ENCODE data around the gene PMS1. TPM values are rescaled to one million over a fixed set of nuclear protein-coding genes. Genes with fewer than 3 reads are reported as not detected.
"Not testable (repeated sequence)": the region's sequence is repeated elsewhere in the genome, so short reads cannot be mapped to it uniquely, and the experiment has no call there.

The PMS1 gene
- total RNA-seq, 1 experiment from 2014 or later, result 43.8 TPM

DNA sequence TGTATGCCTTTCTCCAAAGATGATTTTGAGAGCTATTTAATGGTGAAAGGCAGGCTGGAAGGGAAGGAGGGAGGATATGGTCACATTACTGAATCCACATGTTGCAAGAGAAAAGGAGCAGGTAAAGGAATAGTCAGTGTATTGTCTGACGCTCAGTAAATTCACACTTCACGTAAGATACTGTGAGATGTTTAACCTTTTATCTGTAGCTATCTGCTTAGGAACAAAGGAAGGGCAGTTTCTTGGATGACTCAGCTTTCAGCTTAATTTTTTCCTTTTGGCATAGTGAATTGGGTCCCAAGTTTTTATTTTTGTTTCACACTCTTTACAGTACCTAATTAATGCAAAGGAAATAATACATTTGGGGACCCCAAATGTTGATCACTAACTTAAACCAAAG is 96.2 kb downstream of the PMS1 start:
- H3K9me3 Mint-ChIP-seq (ENCODE audit: low read depth, unreplicated experiment), result no peaks in the 10 kb centered on the region
- TF ChIP-seq, protein P1, sequence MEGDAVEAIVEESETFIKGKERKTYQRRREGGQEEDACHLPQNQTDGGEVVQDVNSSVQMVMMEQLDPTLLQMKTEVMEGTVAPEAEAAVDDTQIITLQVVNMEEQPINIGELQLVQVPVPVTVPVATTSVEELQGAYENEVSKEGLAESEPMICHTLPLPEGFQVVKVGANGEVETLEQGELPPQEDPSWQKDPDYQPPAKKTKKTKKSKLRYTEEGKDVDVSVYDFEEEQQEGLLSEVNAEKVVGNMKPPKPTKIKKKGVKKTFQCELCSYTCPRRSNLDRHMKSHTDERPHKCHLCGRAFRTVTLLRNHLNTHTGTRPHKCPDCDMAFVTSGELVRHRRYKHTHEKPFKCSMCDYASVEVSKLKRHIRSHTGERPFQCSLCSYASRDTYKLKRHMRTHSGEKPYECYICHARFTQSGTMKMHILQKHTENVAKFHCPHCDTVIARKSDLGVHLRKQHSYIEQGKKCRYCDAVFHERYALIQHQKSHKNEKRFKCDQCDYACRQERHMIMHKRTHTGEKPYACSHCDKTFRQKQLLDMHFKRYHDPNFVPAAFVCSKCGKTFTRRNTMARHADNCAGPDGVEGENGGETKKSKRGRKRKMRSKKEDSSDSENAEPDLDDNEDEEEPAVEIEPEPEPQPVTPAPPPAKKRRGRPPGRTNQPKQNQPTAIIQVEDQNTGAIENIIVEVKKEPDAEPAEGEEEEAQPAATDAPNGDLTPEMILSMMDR (IDR thresholded peaks at IDR 0.05; ENCODE audit: unreplicated experiment), result no peak
- intact Hi-C loops (cut with micrococcal nuclease; ENCODE audit: unreplicated experiment), result no loop called here
- no peaks in the 10 kb centered on the region for H3K27me3 Mint-ChIP-seq (ENCODE audit: unreplicated experiment)
- peaks cover 8% of the 10 kb centered on the region for H3K36me3 Mint-ChIP-seq (ENCODE audit: insufficient read depth, unreplicated experiment)
- BruUV-seq (replicated peaks), result TSS peak; percentile 9
- H3K27ac Mint-ChIP-seq (ENCODE audit: unreplicated experiment), result no peak overlapping the region
- H3K4me1 Mint-ChIP-seq (ENCODE audit: low read depth, unreplicated experiment), result no peaks in the 10 kb centered on the region
- DNase-seq, result no peak
- CTCF ChIA-PET, result no interaction called here
- H3K4me3 Mint-ChIP-seq (ENCODE audit: low read depth, unreplicated experiment), result no peak overlapping the region

DNA sequence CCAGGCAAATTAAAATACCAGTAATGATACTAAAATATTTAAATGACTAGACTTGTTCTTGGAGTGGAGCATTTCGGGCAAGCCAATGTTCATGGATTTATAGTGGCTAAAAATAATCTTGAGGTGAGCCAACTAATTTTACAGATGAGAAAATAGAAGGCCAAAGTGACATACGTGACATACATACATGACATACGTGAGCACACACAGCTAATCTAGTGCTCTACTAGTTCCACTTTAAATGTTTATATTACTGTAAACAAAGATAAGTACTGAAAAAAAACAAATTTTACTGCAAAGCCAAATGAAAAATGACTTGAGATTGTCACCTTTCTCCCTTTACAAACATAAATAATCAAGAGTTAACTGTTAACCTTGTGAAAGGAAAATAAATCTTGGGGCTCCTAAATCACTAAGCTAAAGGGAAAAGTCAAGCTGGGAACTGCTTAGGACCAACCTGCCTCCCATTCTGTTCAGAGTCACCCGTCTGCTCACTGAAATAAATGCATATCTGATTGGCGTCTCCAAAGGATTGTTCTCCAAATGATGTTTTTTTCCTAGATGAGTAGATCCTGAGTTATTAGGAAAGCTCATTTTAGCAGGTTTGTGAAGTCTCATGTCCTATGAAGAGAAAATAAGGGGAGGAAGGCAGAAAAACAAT is 96.7 kb downstream of the PMS1 start:
- H3K27ac Mint-ChIP-seq (ENCODE audit: unreplicated experiment), result no peak overlapping the region
- TF ChIP-seq, protein P1 (IDR thresholded peaks at IDR 0.05; ENCODE audit: unreplicated experiment), result no peak
- H3K4me1 Mint-ChIP-seq (ENCODE audit: low read depth, unreplicated experiment), result no peaks in the 10 kb centered on the region
- no peaks in the 10 kb centered on the region for H3K27me3 Mint-ChIP-seq (ENCODE audit: unreplicated experiment)
- CTCF ChIA-PET, result no interaction called here
- no peak for DNase-seq
- no peaks in the 10 kb centered on the region for H3K9me3 Mint-ChIP-seq (ENCODE audit: low read depth, unreplicated experiment)
- intact Hi-C loops (cut with micrococcal nuclease; ENCODE audit: unreplicated experiment), result no loop called here
- H3K4me3 Mint-ChIP-seq (ENCODE audit: low read depth, unreplicated experiment), result no peak overlapping the region
- BruUV-seq (replicated peaks), result no TSS peak
- peaks cover 8% of the 10 kb centered on the region for H3K36me3 Mint-ChIP-seq (ENCODE audit: insufficient read depth, unreplicated experiment)

DNA sequence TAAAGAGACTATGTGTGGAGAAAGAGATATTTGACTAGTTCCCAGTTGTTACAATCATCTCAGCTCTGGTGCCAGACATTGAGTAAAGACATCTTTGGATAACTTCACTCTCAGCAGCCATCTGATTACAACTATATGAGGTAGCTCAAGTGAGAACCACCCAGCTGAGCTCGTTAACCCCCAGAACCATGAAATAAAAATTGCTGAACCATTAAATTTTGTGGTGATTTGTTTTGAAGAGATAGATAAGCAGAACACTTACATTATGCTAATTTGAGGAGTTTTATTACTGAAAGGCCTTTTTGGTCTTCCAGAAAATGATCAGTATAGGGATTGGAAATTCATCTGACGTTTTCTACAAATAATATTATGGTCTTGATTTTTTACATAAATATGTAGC is 101.1 kb downstream of the PMS1 start:
- Mint-ChIP-seq H3K36me3 (ENCODE audit: insufficient read depth, unreplicated experiment) (no peaks in the 10 kb centered on the region), H3K9me3 (ENCODE audit: low read depth, unreplicated experiment) (peaks cover 4% of the 10 kb centered on the region), H3K4me1 (ENCODE audit: low read depth, unreplicated experiment) (no peaks in the 10 kb centered on the region), H3K4me3 (ENCODE audit: low read depth, unreplicated experiment) (no peak overlapping the region), H3K27ac (ENCODE audit: unreplicated experiment) (no peak overlapping the region), H3K27me3 (ENCODE audit: unreplicated experiment) (no peaks in the 10 kb centered on the region)
- CTCF ChIA-PET, result no interaction called here
- BruUV-seq (replicated peaks), result no TSS peak
- TF ChIP-seq, protein P1 (IDR thresholded peaks at IDR 0.05; ENCODE audit: unreplicated experiment), result no peak
- intact Hi-C loops (cut with micrococcal nuclease; ENCODE audit: unreplicated experiment), result no loop called here
- DNase-seq, result no peak

DNA sequence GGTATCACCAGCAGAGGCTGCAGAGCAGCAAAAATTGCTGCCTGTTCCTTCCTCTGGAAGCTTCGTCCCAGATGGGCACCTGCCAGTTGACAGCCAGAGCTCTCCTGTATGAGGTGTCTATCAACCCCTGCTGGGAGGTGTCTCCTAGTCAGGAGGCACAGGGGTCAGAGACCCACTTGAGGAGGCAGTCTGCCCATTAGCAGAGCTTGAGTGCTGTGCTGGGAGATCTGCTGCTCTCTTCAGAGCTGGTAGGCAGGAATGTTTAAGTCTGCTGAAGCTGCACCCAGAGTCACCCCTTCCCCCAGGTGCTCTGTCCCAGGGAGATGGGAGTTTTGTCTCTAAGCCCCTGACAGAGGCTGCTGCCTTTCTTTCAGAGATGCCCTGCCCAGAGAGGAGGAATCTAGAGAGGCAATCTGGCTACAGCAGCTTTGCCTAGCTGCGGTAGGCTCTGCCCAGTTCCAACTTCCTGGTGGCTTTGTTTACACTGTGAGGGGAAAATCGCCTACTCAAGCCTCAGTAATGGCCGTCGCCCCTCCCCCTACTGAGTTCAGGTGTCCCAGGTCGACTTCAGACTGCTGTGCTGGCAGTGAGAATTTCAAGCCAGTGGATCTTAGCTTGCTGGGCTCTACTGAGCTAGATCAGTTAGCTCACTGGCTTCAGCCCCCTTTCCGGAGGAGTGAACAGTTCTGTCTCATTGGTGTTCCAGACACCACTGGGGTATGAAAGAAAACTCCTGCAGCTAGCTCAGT is 108.5 kb downstream of the PMS1 start:
- BruUV-seq (replicated peaks); CTCF ChIA-PET; H3K36me3 Mint-ChIP-seq (ENCODE audit: insufficient read depth, unreplicated experiment); H3K27me3 Mint-ChIP-seq (ENCODE audit: unreplicated experiment); H3K4me3 Mint-ChIP-seq (ENCODE audit: low read depth, unreplicated experiment); intact Hi-C loops (cut with micrococcal nuclease; ENCODE audit: unreplicated experiment); H3K4me1 Mint-ChIP-seq (ENCODE audit: low read depth, unreplicated experiment); H3K27ac Mint-ChIP-seq (ENCODE audit: unreplicated experiment); H3K9me3 Mint-ChIP-seq (ENCODE audit: low read depth, unreplicated experiment): not testable (repeated sequence)
- peak; percentile 60 for DNase-seq

DNA sequence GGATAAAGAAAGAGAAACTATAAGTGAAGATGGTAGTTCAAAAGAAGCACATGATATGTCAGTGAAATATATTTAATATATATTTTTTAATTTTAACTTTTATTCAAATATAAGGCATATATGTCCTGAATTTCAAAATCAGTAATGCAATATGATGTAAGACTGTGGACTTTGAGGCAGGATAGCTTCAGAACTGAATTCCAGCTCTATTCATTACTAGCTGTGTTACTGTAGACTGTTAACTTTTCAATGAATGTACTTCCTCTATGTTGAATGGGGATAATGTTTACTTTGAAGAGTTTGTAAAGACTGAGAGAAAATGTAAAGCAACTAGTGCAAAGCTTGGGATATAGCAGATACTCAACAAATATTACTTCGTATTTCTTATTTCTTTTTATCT is 112.6 kb downstream of the PMS1 start:
- no TSS peak for BruUV-seq (replicated peaks)
- Mint-ChIP-seq H3K27me3 (ENCODE audit: unreplicated experiment) (no peaks in the 10 kb centered on the region), H3K36me3 (ENCODE audit: insufficient read depth, unreplicated experiment) (no peaks in the 10 kb centered on the region), H3K4me3 (ENCODE audit: low read depth, unreplicated experiment) (no peak overlapping the region), H3K4me1 (ENCODE audit: low read depth, unreplicated experiment) (no peaks in the 10 kb centered on the region), H3K27ac (ENCODE audit: unreplicated experiment) (no peak overlapping the region), H3K9me3 (ENCODE audit: low read depth, unreplicated experiment) (peaks cover 2% of the 10 kb centered on the region)
- intact Hi-C loops (cut with micrococcal nuclease; ENCODE audit: unreplicated experiment), result no loop called here
- CTCF ChIA-PET, result no interaction called here
- TF ChIP-seq, protein P1 (IDR thresholded peaks at IDR 0.05; ENCODE audit: unreplicated experiment), result no peak
- no peak for DNase-seq

Measured in Calu3 (cell line).